Measurements from ENCODE around the gene CDT1. TPM values are rescaled to one million over a fixed set of nuclear protein-coding genes. Genes with fewer than 3 reads are reported as not detected.
A peak's percentile ranks its signal among the peaks of the same experiment; 100 is the strongest.

CDT1 gene
- polyA plus RNA-seq, 1 of the 3 experiments (the other 2 are of a cell fraction): 6.1 TPM

DNA sequence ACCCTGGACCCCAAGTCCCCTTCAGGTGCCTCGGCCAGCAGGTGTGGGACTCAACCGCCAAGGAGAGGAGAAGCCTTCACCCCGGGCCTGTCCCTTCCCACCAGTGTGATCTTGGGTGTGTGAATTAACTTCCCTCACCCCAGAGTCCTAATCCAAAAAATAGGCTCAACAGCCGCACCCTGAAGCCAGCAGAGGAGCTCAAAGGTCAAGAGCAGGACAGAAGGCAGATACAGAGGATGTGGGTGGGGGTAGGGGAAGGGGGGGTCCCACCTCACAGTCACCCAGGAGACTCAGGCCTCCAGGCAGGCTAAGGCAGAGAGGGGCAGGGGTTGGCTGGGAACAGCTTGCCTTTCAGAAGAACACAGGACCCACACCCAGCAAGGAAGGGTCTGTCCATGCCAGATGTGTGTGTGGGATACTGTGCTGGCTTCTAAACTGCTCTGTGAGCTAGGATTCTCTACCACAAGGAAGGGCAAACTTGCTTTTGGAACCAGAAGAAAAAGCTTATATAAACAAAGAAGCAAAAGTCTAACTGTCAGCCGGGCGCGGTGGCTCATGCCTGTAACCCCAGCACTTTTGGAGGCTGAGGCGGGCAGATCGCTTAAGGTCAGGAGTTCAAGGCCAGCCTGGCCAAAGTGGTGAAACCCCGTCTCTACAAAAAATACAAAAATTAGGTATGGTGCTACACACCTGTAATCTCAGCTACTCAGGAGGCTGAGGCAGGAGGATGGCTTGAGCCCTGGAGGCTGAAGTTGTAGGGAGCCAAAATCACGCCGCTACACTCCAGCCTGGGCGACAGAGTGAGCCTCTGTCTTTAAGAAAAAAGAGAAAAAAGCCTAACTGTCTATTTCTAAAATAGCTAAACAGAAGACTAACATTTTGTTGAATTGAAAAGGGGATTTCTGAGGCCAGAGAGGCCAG lies 23.2 kb upstream of the CDT1 start:
- TF ChIP-seq ELF1 (IDR thresholded peaks at IDR 0.05) (no peak), IRF3 (IDR thresholded peaks at IDR 0.05; ENCODE audit: low read depth, low read length) (no peak), EZH2phosphoT487 (IDR thresholded peaks at IDR 0.05; ENCODE audit: borderline replicate concordance, low read depth) (no peak), YY1 (IDR thresholded peaks at IDR 0.05; ENCODE audit: low read depth) (no peak)
- Histone ChIP-seq H3F3A (replicated peaks; ENCODE audit: insufficient read depth) (peaks cover 15% of the 10 kb centered on the region), H3K9me3 (no peaks in the 10 kb centered on the region), H2AFZ (ENCODE audit: low read depth) (no peak overlapping the region), H3K4me1 (ENCODE audit: control insufficient read depth in 1 of 2, insufficient read depth in 2 of 2, low read depth in 1 of 2, low read length in 1 of 2) (peaks cover 0 to 41% of the 10 kb centered on the region in 2 experiments; a peak in 3 of 4 replicates), H3K9me2 (no peaks in the 10 kb centered on the region), H3K4me3 (ENCODE audit: low read depth in 2 of 2, low read length in 1 of 2) (no peak overlapping the region), H3K27me3 (ENCODE audit: insufficient read depth) (no peaks in the 10 kb centered on the region), H3K27ac (ENCODE audit: low read depth in 2 of 2, low read length in 1 of 2) (no peak overlapping the region), H3K9ac (no peak overlapping the region), H4K20me1 (ENCODE audit: insufficient read depth) (peaks cover 83% of the 10 kb centered on the region), H3K4me2 (peak overlapping the region; percentile 14; the same call in 1 of the 2 replicates), H3K36me3 (replicated peaks in 1 of 2; ENCODE audit: control insufficient read depth in 1 of 2, insufficient read depth in 2 of 2, low read length in 1 of 2) (no peaks in the 10 kb centered on the region), H3K79me2 (ENCODE audit: insufficient read depth) (peaks cover 95% of the 10 kb centered on the region)
- ChIA-PET POLR2A (no interaction called here), CTCF (interaction anchor here (0.9 to 3.9 kb wide), 10 partner anchors 8 to 77 kb away, joined by 3 to 35 read pairs (median 5); no protein-coding TSS in a partner anchor)
- 87% methylated on average over 10 of the region's 13 CpGs for WGBS (ENCODE audit: low lambda C conversion rate)
- DNase-seq: no peak

- Histone ChIP-seq H3K9me2 (no peaks in the 10 kb centered on the region), H3K27me3 (ENCODE audit: insufficient read depth) (no peaks in the 10 kb centered on the region), H3K4me2 (peak overlapping the region; percentile 91), H4K20me1 (ENCODE audit: insufficient read depth) (peaks cover 75% of the 10 kb centered on the region), H3K4me1 (ENCODE audit: control insufficient read depth in 1 of 2, insufficient read depth in 2 of 2, low read depth in 1 of 2, low read length in 1 of 2) (peaks cover 0 to 41% of the 10 kb centered on the region in 2 experiments; a peak in 3 of 4 replicates), H3K9me3 (no peaks in the 10 kb centered on the region), H3K9ac (no peak overlapping the region), H3K4me3 (ENCODE audit: low read depth in 2 of 2, low read length in 1 of 2) (no peak overlapping the region), H3K36me3 (replicated peaks in 1 of 2; ENCODE audit: control insufficient read depth in 1 of 2, insufficient read depth in 2 of 2, low read length in 1 of 2) (no peaks in the 10 kb centered on the region), H3F3A (replicated peaks; ENCODE audit: insufficient read depth) (peaks cover 15% of the 10 kb centered on the region), H3K27ac (ENCODE audit: low read depth in 2 of 2, low read length in 1 of 2) (no peak overlapping the region), H3K79me2 (ENCODE audit: insufficient read depth) (peaks cover 89% of the 10 kb centered on the region), H2AFZ (ENCODE audit: low read depth) (no peak overlapping the region)
- ChIA-PET CTCF (interaction anchor here (0.9 to 3.9 kb wide), 10 partner anchors 9 to 462 kb away, joined by 3 to 35 read pairs (median 6); no protein-coding TSS in a partner anchor), POLR2A (no interaction called here)
- DNase-seq: no peak
- 86% methylated on average over 12 of the region's 28 CpGs for WGBS (ENCODE audit: low lambda C conversion rate)
- TF ChIP-seq FOXJ3 (CRISPR knock-in tag; IDR thresholded peaks at IDR 0.05) (no peak), SMC3 (IDR thresholded peaks at IDR 0.05; ENCODE audit: low read depth, low read length) (no peak), CHD2 (IDR thresholded peaks at IDR 0.05; ENCODE audit: low read length, partially characterized antibody) (no peak), YY1 (IDR thresholded peaks at IDR 0.05; ENCODE audit: low read depth) (no peak), IRF3 (IDR thresholded peaks at IDR 0.05; ENCODE audit: low read depth, low read length) (no peak), EZH2phosphoT487 (IDR thresholded peaks at IDR 0.05; ENCODE audit: borderline replicate concordance, low read depth) (no peak), NFIC (IDR thresholded peaks at IDR 0.05; ENCODE audit: borderline replicate concordance) (no peak), MEF2A (IDR thresholded peaks at IDR 0.05; ENCODE audit: borderline replicate concordance, low read depth) (no peak), RXRA (IDR thresholded peaks at IDR 0.05; ENCODE audit: borderline replicate concordance, low read depth) (no peak), TAF1 (IDR thresholded peaks at IDR 0.05; ENCODE audit: borderline replicate concordance, low read depth, low read length) (no peak), EP300 (IDR thresholded peaks at IDR 0.05; ENCODE audit: borderline replicate concordance in 1 of 2, low read depth in 1 of 2, low read length in 1 of 2) (no peak), TEAD4 (IDR thresholded peaks at IDR 0.05; ENCODE audit: borderline replicate concordance, insufficient read depth) (no peak), MXI1 (IDR thresholded peaks at IDR 0.05; ENCODE audit: low read depth, low read length) (no peak)
- TF ChIP-seq, protein P1, sequence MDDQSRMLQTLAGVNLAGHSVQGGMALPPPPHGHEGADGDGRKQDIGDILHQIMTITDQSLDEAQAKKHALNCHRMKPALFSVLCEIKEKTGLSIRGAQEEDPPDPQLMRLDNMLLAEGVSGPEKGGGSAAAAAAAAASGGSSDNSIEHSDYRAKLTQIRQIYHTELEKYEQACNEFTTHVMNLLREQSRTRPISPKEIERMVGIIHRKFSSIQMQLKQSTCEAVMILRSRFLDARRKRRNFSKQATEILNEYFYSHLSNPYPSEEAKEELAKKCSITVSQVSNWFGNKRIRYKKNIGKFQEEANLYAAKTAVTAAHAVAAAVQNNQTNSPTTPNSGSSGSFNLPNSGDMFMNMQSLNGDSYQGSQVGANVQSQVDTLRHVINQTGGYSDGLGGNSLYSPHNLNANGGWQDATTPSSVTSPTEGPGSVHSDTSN (IDR thresholded peaks at IDR 0.05): no peak
- TF ChIP-seq, protein P2, sequence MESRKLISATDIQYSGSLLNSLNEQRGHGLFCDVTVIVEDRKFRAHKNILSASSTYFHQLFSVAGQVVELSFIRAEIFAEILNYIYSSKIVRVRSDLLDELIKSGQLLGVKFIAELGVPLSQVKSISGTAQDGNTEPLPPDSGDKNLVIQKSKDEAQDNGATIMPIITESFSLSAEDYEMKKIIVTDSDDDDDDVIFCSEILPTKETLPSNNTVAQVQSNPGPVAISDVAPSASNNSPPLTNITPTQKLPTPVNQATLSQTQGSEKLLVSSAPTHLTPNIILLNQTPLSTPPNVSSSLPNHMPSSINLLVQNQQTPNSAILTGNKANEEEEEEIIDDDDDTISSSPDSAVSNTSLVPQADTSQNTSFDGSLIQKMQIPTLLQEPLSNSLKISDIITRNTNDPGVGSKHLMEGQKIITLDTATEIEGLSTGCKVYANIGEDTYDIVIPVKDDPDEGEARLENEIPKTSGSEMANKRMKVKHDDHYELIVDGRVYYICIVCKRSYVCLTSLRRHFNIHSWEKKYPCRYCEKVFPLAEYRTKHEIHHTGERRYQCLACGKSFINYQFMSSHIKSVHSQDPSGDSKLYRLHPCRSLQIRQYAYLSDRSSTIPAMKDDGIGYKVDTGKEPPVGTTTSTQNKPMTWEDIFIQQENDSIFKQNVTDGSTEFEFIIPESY (IDR thresholded peaks at IDR 0.05; ENCODE audit: borderline replicate concordance, low read depth): no peak
- TF ChIP-seq, protein P3, sequence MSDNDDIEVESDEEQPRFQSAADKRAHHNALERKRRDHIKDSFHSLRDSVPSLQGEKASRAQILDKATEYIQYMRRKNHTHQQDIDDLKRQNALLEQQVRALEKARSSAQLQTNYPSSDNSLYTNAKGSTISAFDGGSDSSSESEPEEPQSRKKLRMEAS (IDR thresholded peaks at IDR 0.05; ENCODE audit: low read depth): no peak
Measured at GRCh38 chr16:88781140-88782077, 22.2 kb upstream of the CDT1 start.

All from SK-N-SH (cell line).